H9 (cell line): ENCODE results near the gene OPRL1. TPM values are rescaled to one million over a fixed set of nuclear protein-coding genes. Genes with fewer than 3 reads are reported as not detected.

Experiments
- DNase-seq: peaks from one replicate; pipeline ENCODE4 v3.0.0-alpha.2; 2017
- H2AFZ ChIP-seq: one replicate; pipeline ENCODE4 v1.6.1; 2013; ENCODE audit warnings: mild to moderate bottlenecking, low read length, control low read depth, moderate library complexity
- H2AK5ac ChIP-seq: 2 replicates; pipeline ENCODE4 v1.6.1; 2013; ENCODE audit warnings: low read length, control low read depth, mixed read lengths; ENCODE audit not compliant: insufficient read length
- H2BK120ac ChIP-seq: one replicate; pipeline ENCODE4 v1.6.1; 2013; ENCODE audit warnings: low read depth, mild to moderate bottlenecking, low read length, control low read depth, inconsistent platforms; ENCODE audit not compliant: poor library complexity, severe bottlenecking
- H2BK12ac ChIP-seq: 2 replicates; pipeline ENCODE4 v1.6.1; 2013; ENCODE audit warnings: low read length, control low read depth, mixed read lengths, low read depth; ENCODE audit not compliant: insufficient read length
- H2BK15ac ChIP-seq: 2 replicates; pipeline ENCODE4 v1.6.1; 2013; ENCODE audit warnings: low read depth, low read length, control low read depth
- H2BK20ac ChIP-seq: one replicate; pipeline ENCODE4 v1.6.1; 2013; ENCODE audit warnings: low read depth, mild to moderate bottlenecking, low read length, control low read depth, inconsistent platforms; ENCODE audit not compliant: poor library complexity, severe bottlenecking
- H2BK5ac ChIP-seq: 2 replicates; pipeline ENCODE4 v1.6.1; 2013; ENCODE audit warnings: low read length, control low read depth, mixed read lengths; ENCODE audit not compliant: insufficient read length
- H3K14ac ChIP-seq: 2 replicates; pipeline ENCODE4 v1.6.1; 2013; ENCODE audit warnings: low read length, control low read depth; ENCODE audit not compliant: insufficient read depth
- H3K18ac ChIP-seq: 2 replicates; pipeline ENCODE4 v1.6.1; 2013; ENCODE audit warnings: low read depth, mild to moderate bottlenecking, mixed read lengths, low read length, control low read depth; ENCODE audit not compliant: insufficient read length
- H3K23ac ChIP-seq: 2 replicates; pipeline ENCODE4 v1.6.1; 2013; ENCODE audit warnings: low read length, control low read depth, mixed read lengths, low read depth; ENCODE audit not compliant: insufficient read length
- H3K23me2 ChIP-seq: 2 replicates; pipeline ENCODE4 v1.6.1; 2013; ENCODE audit warnings: low read depth, mild to moderate bottlenecking, mixed read lengths, low read length, control low read depth; ENCODE audit not compliant: insufficient read length, poor library complexity, severe bottlenecking
- H3K27ac ChIP-seq: 2 replicates; pipeline ENCODE4 v1.5.1; 2013; ENCODE audit warnings: low read length, control low read depth, mixed read lengths, low read depth; ENCODE audit not compliant: insufficient read length
- H3K27me3 ChIP-seq: 2 replicates; pipeline ENCODE4 v1.6.1; 2013; ENCODE audit warnings: low read length, control low read depth, inconsistent platforms; ENCODE audit not compliant: insufficient read depth
- H3K4ac ChIP-seq: 2 replicates; pipeline ENCODE4 v1.6.1; 2013; ENCODE audit warnings: low read depth, mild to moderate bottlenecking, control low read depth, inconsistent platforms, low read length, moderate library complexity
- H3K4me1 ChIP-seq: 2 replicates; pipeline ENCODE4 v1.6.1; 2013; ENCODE audit warnings: low read length, control low read depth, inconsistent platforms; ENCODE audit not compliant: insufficient read depth
- H3K4me2 ChIP-seq: 2 replicates; pipeline ENCODE4 v1.6.1; 2013; ENCODE audit warnings: low read length, control low read depth, mixed read lengths; ENCODE audit not compliant: insufficient read length, insufficient read depth
- H3K56ac ChIP-seq: 2 replicates; pipeline ENCODE4 v1.6.1; 2013; ENCODE audit warnings: low read depth, mild to moderate bottlenecking, mixed read lengths, low read length, control low read depth; ENCODE audit not compliant: insufficient read length
- H3K79me1 ChIP-seq: 2 replicates; pipeline ENCODE4 v1.6.1; 2013; ENCODE audit warnings: low read depth, mild to moderate bottlenecking, moderate library complexity, low read length, control low read depth, inconsistent platforms; ENCODE audit not compliant: insufficient read depth, poor library complexity, severe bottlenecking
- H3K79me2 ChIP-seq: 2 replicates; pipeline ENCODE4 v1.6.1; 2013; ENCODE audit warnings: low read length, control low read depth, inconsistent platforms; ENCODE audit not compliant: insufficient read depth
- H3K9ac ChIP-seq: 2 replicates; pipeline ENCODE4 v1.6.1; 2013; ENCODE audit warnings: low read length, control low read depth, mixed read lengths; ENCODE audit not compliant: insufficient read length; ENCODE audit errors: extremely low read depth
- H3K9me3 ChIP-seq: one replicate; pipeline ENCODE4 v1.6.1; 2013; ENCODE audit warnings: low read depth, low read length, inconsistent platforms; ENCODE audit not compliant: control insufficient read depth
- H3T11ph ChIP-seq: one replicate; pipeline ENCODE4 v1.6.1; 2013; ENCODE audit warnings: mild to moderate bottlenecking, low read length, control low read depth, inconsistent platforms
- H4K20me1 ChIP-seq: one replicate; pipeline ENCODE4 v1.6.1; 2013; ENCODE audit not compliant: control insufficient read depth, insufficient read length, insufficient read depth
- H4K5ac ChIP-seq: 2 replicates; pipeline ENCODE4 v1.6.1; 2013; ENCODE audit warnings: low read depth, mild to moderate bottlenecking, mixed read lengths, low read length, control low read depth; ENCODE audit not compliant: insufficient read length
- H4K8ac ChIP-seq: replicated peaks from 2 replicates; pipeline ENCODE4 v1.6.1; 2013; ENCODE audit warnings: low read length, control low read depth, mixed read lengths, low read depth; ENCODE audit not compliant: insufficient read length
- H4K91ac ChIP-seq: 2 replicates; pipeline ENCODE4 v1.6.1; 2013; ENCODE audit warnings: low read depth, mild to moderate bottlenecking, moderate library complexity, mixed read lengths, low read length, control low read depth; ENCODE audit not compliant: insufficient read length
- H3K27ac Mint-ChIP-seq, 3 experiments: 2 replicates in 2 of 3; 3 replicates in 1 of 3; pipeline ENCODE4 v1.8.0; 2020 to 2021; ENCODE audit warnings: mixed read lengths in 3 of 3, mild to moderate bottlenecking in 1 of 3, moderate library complexity in 1 of 3
- H3K27me3 Mint-ChIP-seq: 2 replicates; pipeline ENCODE4 v1.8.0; 2021; ENCODE audit warnings: low read depth, mild to moderate bottlenecking, moderate library complexity, mixed read lengths
- H3K36me3 Mint-ChIP-seq, 3 experiments: 2 replicates in 2 of 3; 3 replicates in 1 of 3; pipeline ENCODE4 v1.8.0; 2020 to 2021; ENCODE audit warnings: low read depth in 3 of 3, mixed read lengths in 3 of 3; ENCODE audit not compliant: insufficient read depth in 1 of 3
- H3K4me1 Mint-ChIP-seq, 2 experiments: 2 replicates each; pipeline ENCODE4 v1.8.0; 2020; ENCODE audit warnings: mixed read lengths in 2 of 2
- H3K4me3 Mint-ChIP-seq, 2 experiments: 2 replicates in 1 of 2; 3 replicates in 1 of 2; pipeline ENCODE4 v1.8.0; 2020 to 2021; ENCODE audit warnings: mild to moderate bottlenecking in 2 of 2, mixed read lengths in 2 of 2, moderate library complexity in 1 of 2
- H3K9me3 Mint-ChIP-seq, 2 experiments: 2 replicates in 1 of 2; 3 replicates in 1 of 2; pipeline ENCODE4 v1.8.0; 2020; ENCODE audit warnings: mild to moderate bottlenecking in 2 of 2, mixed read lengths in 2 of 2, moderate library complexity in 1 of 2
- WGBS: extraction: QIAGEN DNeasy Blood & Tissue Kit; methylation state at CpG from one replicate; pipeline ENCODE4 v1.1.7; 2013; ENCODE audit warnings: missing lambda C conversion rate, low lambda C conversion rate, mixed read lengths; ENCODE audit not compliant: insufficient read length; ENCODE audit errors: extremely low coverage; 5-methylcytosine and 5-hydroxymethylcytosine counted together
- total RNA-seq: library from RNA; stranded (reverse); gene quantifications from 2 replicates; pipeline ENCODE4 v1.2.1, GENCODE V29; 2021
- TF ChIP-seq, protein P1 (sequence below): fragments of 200-600 bp; sonication (generic); conservative IDR thresholded peaks from 3 replicates; pipeline ENCODE4 v1.8.0; 2021; ENCODE audit warnings: antibody characterized with exemption, mild to moderate bottlenecking

Gene OPRL1
- total RNA-seq, 1 experiment from 2014 or later: 0.90 TPM

DNA sequence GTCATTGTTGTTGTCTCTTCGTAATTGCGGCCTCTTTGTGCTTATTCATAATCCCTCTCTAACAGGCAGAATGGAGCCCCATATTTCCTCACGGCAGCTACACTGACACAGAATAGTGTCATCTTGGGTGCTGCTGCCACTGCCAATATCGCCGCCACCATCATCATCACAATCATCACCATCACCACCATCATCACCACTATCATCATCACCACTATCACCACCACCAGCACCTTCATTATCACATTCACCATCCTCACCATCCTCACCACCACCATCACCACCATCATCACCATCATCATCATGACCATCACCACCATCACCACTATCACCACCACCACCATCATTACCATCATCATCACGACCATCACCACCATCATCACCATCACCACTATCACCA, 16.7 kb downstream of the OPRL1 start:
- Histone ChIP-seq H2BK15ac (no peak overlapping the region), H4K20me1 (no peaks in the 10 kb centered on the region), H4K5ac (no peak overlapping the region), H2AK5ac (no peak overlapping the region), H3K4me2 (no peak overlapping the region), H3K4me1 (no peaks in the 10 kb centered on the region; the same call in 1 of the 2 replicates), H3K23ac (no peak overlapping the region), H3K9ac (no peak overlapping the region), H2AFZ (no peak overlapping the region), H4K8ac (no peak overlapping the region), H3K56ac (no peak overlapping the region), H3K27me3 (no peaks in the 10 kb centered on the region; the same call in 1 of the 2 replicates), H3K23me2 (no peaks in the 10 kb centered on the region), H3K4ac (no peak overlapping the region), H2BK12ac (no peak overlapping the region), H2BK5ac (no peak overlapping the region), H3K27ac (no peak overlapping the region), H3K18ac (no peak overlapping the region), H3K14ac (no peak overlapping the region), H3K79me2 (no peaks in the 10 kb centered on the region), H4K91ac (no peak overlapping the region), H3T11ph (no peak overlapping the region), H3K9me3 (no peaks in the 10 kb centered on the region), H2BK120ac (no peak overlapping the region), H2BK20ac (no peak overlapping the region), H3K79me1 (no peaks in the 10 kb centered on the region)
- Mint-ChIP-seq H3K27ac (no peak overlapping the region; a peak in 1 of 7 replicates), H3K36me3 (peaks cover 2 to 5% (median 2%) of the 10 kb centered on the region in 3 experiments; a peak in 5 of 7 replicates), H3K4me1 (peaks cover 6 to 9% of the 10 kb centered on the region in 2 experiments), H3K9me3 (peaks cover 5% of the 10 kb centered on the region in 2 experiments), H3K4me3 (no peak overlapping the region), H3K27me3 (peaks cover 32% of the 10 kb centered on the region)
- TF ChIP-seq, protein P1, sequence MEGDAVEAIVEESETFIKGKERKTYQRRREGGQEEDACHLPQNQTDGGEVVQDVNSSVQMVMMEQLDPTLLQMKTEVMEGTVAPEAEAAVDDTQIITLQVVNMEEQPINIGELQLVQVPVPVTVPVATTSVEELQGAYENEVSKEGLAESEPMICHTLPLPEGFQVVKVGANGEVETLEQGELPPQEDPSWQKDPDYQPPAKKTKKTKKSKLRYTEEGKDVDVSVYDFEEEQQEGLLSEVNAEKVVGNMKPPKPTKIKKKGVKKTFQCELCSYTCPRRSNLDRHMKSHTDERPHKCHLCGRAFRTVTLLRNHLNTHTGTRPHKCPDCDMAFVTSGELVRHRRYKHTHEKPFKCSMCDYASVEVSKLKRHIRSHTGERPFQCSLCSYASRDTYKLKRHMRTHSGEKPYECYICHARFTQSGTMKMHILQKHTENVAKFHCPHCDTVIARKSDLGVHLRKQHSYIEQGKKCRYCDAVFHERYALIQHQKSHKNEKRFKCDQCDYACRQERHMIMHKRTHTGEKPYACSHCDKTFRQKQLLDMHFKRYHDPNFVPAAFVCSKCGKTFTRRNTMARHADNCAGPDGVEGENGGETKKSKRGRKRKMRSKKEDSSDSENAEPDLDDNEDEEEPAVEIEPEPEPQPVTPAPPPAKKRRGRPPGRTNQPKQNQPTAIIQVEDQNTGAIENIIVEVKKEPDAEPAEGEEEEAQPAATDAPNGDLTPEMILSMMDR: no peak
- no peak for DNase-seq
- no CpG with 5 or more reads among the region's 6 CpGs for WGBS
